HEK293 (cell line): ENCODE data around the gene SLC6A2.

ENCODE experiments used
- CTCF ChIA-PET: fragments of 350-600 bp; formaldehyde crosslinking; extraction: SDS; loops from one replicate; lab custom pipeline; 2021; ENCODE audit warnings: antibody characterized with exemption; lab: Yijun Ruan, JAX
- POLR2A ChIA-PET: fragments of 300-600 bp; formaldehyde crosslinking; extraction: SDS; loops from one replicate; lab custom pipeline; 2020; ENCODE audit warnings: antibody characterized with exemption, inconsistent platforms; lab: Yijun Ruan, JAX
- H3K27ac ChIP-seq: fragments of 200-500 bp; sonication (Bioruptor generic); 2 replicates; pipeline ENCODE4 v1.5.1; 2014; ENCODE audit warnings: low read depth, low read length, control low read depth, inconsistent platforms; ENCODE audit errors: extremely low read depth
- H3K36me3 ChIP-seq, 2 experiments: fragments of 200-500 bp in 1 of 2; sonication (Bioruptor generic) in 1 of 2; 1 replicate in 1 of 2; 2 replicates in 1 of 2; pipeline ENCODE4 v1.5.1; 2014 to 2017; ENCODE audit warnings: inconsistent platforms in 2 of 2, low read length in 2 of 2; ENCODE audit not compliant: control insufficient read depth in 2 of 2, insufficient read depth in 1 of 2
- H3K4me1 ChIP-seq: fragments of 200-500 bp; sonication (Bioruptor generic); 2 replicates; pipeline ENCODE4 v1.5.1; 2014; ENCODE audit warnings: mild to moderate bottlenecking, low read length, inconsistent platforms; ENCODE audit not compliant: control insufficient read depth, insufficient read depth
- H3K4me3 ChIP-seq: 2 replicates; pipeline ENCODE4 v1.5.1; 2011; ENCODE audit warnings: low read depth, mild to moderate bottlenecking, control low read depth, low read length, moderate library complexity
- H3K9me3 ChIP-seq: fragments of 200-500 bp; sonication (Bioruptor generic); 2 replicates; pipeline ENCODE4 v1.5.1; 2014; ENCODE audit warnings: low read depth, low read length, inconsistent platforms; ENCODE audit not compliant: control insufficient read depth, insufficient read depth
- GFI1B ChIP-seq: fragments of 450-650 bp; formaldehyde crosslinking; IDR thresholded peaks from 2 replicates; pipeline ENCODE4 v1.5.1; 2016; ENCODE audit warnings: missing biosample characterization, missing genetic modification characterization
- IKZF3 ChIP-seq: fragments of 450-650 bp; IDR thresholded peaks from 2 replicates; pipeline ENCODE4 v1.5.0; 2018; ENCODE audit warnings: missing biosample characterization, mild to moderate bottlenecking, missing genetic modification characterization, moderate library complexity
- REPIN1 ChIP-seq: fragments of 450-650 bp; formaldehyde crosslinking; IDR thresholded peaks from 2 replicates; pipeline ENCODE4 v1.5.1; 2017; ENCODE audit warnings: missing biosample characterization, missing genetic modification characterization, low read depth
- SETDB1 ChIP-seq: IDR thresholded peaks from one replicate; pipeline ENCODE4 v1.6.1; 2017; ENCODE audit warnings: mild to moderate bottlenecking, low read length, moderate library complexity, mixed read lengths; ENCODE audit not compliant: insufficient read length
- SP7 ChIP-seq: fragments of 450-650 bp; formaldehyde crosslinking; IDR thresholded peaks from 2 replicates; pipeline ENCODE4 v1.5.1; 2016; ENCODE audit warnings: missing biosample characterization, missing genetic modification characterization
- ZBTB26 ChIP-seq: fragments of 450-650 bp; formaldehyde crosslinking; optimal IDR thresholded peaks from 2 replicates; pipeline ENCODE3; 2016; ENCODE audit warnings: missing biosample characterization, mild to moderate bottlenecking, missing genetic modification characterization
- ZFP69B ChIP-seq: fragments of 450-650 bp; formaldehyde crosslinking; IDR thresholded peaks from 2 replicates; pipeline ENCODE4 v1.5.1; 2016; ENCODE audit warnings: missing biosample characterization, missing genetic modification characterization
- ZNF121 ChIP-seq: fragments of 450-650 bp; formaldehyde crosslinking; IDR thresholded peaks from 2 replicates; pipeline ENCODE4 v1.5.1; 2016; ENCODE audit warnings: missing biosample characterization, missing genetic modification characterization
- ZNF138 ChIP-seq: fragments of 450-650 bp; formaldehyde crosslinking; IDR thresholded peaks from 2 replicates; pipeline ENCODE4 v1.5.1; 2016; ENCODE audit warnings: missing biosample characterization, missing genetic modification characterization, borderline replicate concordance
- ZNF19 ChIP-seq: fragments of 450-650 bp; formaldehyde crosslinking; IDR thresholded peaks from 2 replicates; pipeline ENCODE4; 2016; ENCODE audit warnings: missing biosample characterization, missing genetic modification characterization, low read depth
- ZNF223 ChIP-seq: fragments of 450-650 bp; formaldehyde crosslinking; IDR thresholded peaks from 2 replicates; pipeline ENCODE4 v1.5.1; 2016; ENCODE audit warnings: missing biosample characterization, missing genetic modification characterization
- ZNF248 ChIP-seq: fragments of 450-650 bp; formaldehyde crosslinking; IDR thresholded peaks from 2 replicates; pipeline ENCODE4 v1.5.1; 2017; ENCODE audit warnings: missing biosample characterization, missing genetic modification characterization
- ZNF26 ChIP-seq: fragments of 450-650 bp; formaldehyde crosslinking; IDR thresholded peaks from 2 replicates; pipeline ENCODE4 v1.5.1; 2016; ENCODE audit warnings: missing biosample characterization, missing genetic modification characterization
- ZNF335 ChIP-seq: fragments of 450-650 bp; formaldehyde crosslinking; conservative IDR thresholded peaks from 2 replicates; pipeline ENCODE4 v1.5.1; 2016; ENCODE audit warnings: missing biosample characterization, missing genetic modification characterization
- ZNF394 ChIP-seq: fragments of 450-650 bp; formaldehyde crosslinking; IDR thresholded peaks from 2 replicates; pipeline ENCODE4 v1.5.1; 2016; ENCODE audit warnings: missing biosample characterization, missing genetic modification characterization, mild to moderate bottlenecking, moderate library complexity, borderline replicate concordance
- ZNF426 ChIP-seq: fragments of 450-650 bp; formaldehyde crosslinking; IDR thresholded peaks from 2 replicates; pipeline ENCODE4 v1.5.1; 2017; ENCODE audit warnings: missing biosample characterization, missing genetic modification characterization, mild to moderate bottlenecking, inconsistent platforms, moderate library complexity
- ZNF488 ChIP-seq: fragments of 450-650 bp; formaldehyde crosslinking; IDR thresholded peaks from 2 replicates; pipeline ENCODE4 v1.5.1; 2016; ENCODE audit warnings: missing biosample characterization, missing genetic modification characterization
- ZNF510 ChIP-seq: fragments of 450-650 bp; formaldehyde crosslinking; IDR thresholded peaks from 2 replicates; pipeline ENCODE4 v1.5.1; 2018; ENCODE audit warnings: mild to moderate bottlenecking, missing genetic modification characterization, missing biosample characterization; ENCODE audit not compliant: insufficient replicate concordance
- ZNF529 ChIP-seq: fragments of 450-650 bp; formaldehyde crosslinking; IDR thresholded peaks from 2 replicates; pipeline ENCODE4 v1.5.1; 2017; ENCODE audit warnings: missing genetic modification characterization, missing biosample characterization; ENCODE audit not compliant: insufficient replicate concordance
- ZNF544 ChIP-seq: fragments of 450-650 bp; formaldehyde crosslinking; IDR thresholded peaks from 2 replicates; pipeline ENCODE4 v1.5.0; 2017; ENCODE audit warnings: missing biosample characterization, missing genetic modification characterization
- ZNF585B ChIP-seq: fragments of 450-650 bp; formaldehyde crosslinking; IDR thresholded peaks from 2 replicates; pipeline ENCODE4 v1.5.1; 2016; ENCODE audit warnings: missing biosample characterization, missing genetic modification characterization
- ZNF600 ChIP-seq: fragments of 450-650 bp; formaldehyde crosslinking; IDR thresholded peaks from 2 replicates; pipeline ENCODE4 v1.5.1; 2016; ENCODE audit warnings: missing biosample characterization, missing genetic modification characterization
- ZNF624 ChIP-seq: fragments of 450-650 bp; formaldehyde crosslinking; IDR thresholded peaks from 2 replicates; pipeline ENCODE4 v1.5.1; 2017; ENCODE audit warnings: missing biosample characterization, missing genetic modification characterization
- ZNF626 ChIP-seq: fragments of 450-650 bp; sonication (Bioruptor Pico); formaldehyde crosslinking; IDR thresholded peaks from 2 replicates; pipeline ENCODE4 v1.5.1; 2018; ENCODE audit warnings: missing biosample characterization, missing genetic modification characterization, inconsistent platforms
- ZNF658 ChIP-seq: fragments of 450-650 bp; formaldehyde crosslinking; IDR thresholded peaks from 2 replicates; pipeline ENCODE4; 2016; ENCODE audit warnings: missing biosample characterization, missing genetic modification characterization
- ZNF776 ChIP-seq: fragments of 450-650 bp; formaldehyde crosslinking; IDR thresholded peaks from 2 replicates; pipeline ENCODE4 v1.5.0; 2017; ENCODE audit warnings: missing biosample characterization, missing genetic modification characterization, borderline replicate concordance
- ZNF837 ChIP-seq: fragments of 450-650 bp; formaldehyde crosslinking; IDR thresholded peaks from 2 replicates; pipeline ENCODE4 v1.5.1; 2016; ENCODE audit warnings: missing biosample characterization, missing genetic modification characterization
- ZSCAN4 ChIP-seq: fragments of 450-650 bp; formaldehyde crosslinking; IDR thresholded peaks from 2 replicates; pipeline ENCODE4 v1.5.1; 2017; ENCODE audit warnings: missing biosample characterization, missing genetic modification characterization

SLC6A2 gene

GRCh38 chr16:55736671-55737070 is 80.9 kb downstream of the SLC6A2 start (continued):
- no peak for TF ChIP-seq ZNF488 (tag by site-specific recombination)
- no peak for TF ChIP-seq ZNF658 (tag by site-specific recombination)
- no peak for TF ChIP-seq ZSCAN4
- TF ChIP-seq, all 188 proteins: peak for 0

GRCh38 chr16:55737318-55737717 is 81.5 kb downstream of the SLC6A2 start:
- H3K4me3 ChIP-seq = no peak overlapping the region
- ChIA-PET POLR2A (no interaction called here), CTCF (no interaction called here)
- H3K27ac ChIP-seq = no peak overlapping the region
- H3K9me3 ChIP-seq = no peaks in the 10 kb centered on the region
- no peaks in the 10 kb centered on the region for H3K4me1 ChIP-seq
- TF ChIP-seq ZNF394 (tag by site-specific recombination) (no peak), ZNF510 (no peak), SP7 (tag by site-specific recombination) (no peak), ZNF121 (tag by site-specific recombination) (no peak), ZNF335 (tag by site-specific recombination) (no peak), REPIN1 (no peak), IKZF3 (tag by site-specific recombination) (no peak)
- H3K36me3 ChIP-seq = no peaks in the 10 kb centered on the region

GRCh38 chr16:55737966-55738365 is 82.2 kb downstream of the SLC6A2 start:
- Histone ChIP-seq H3K4me1 (no peaks in the 10 kb centered on the region), H3K9me3 (no peaks in the 10 kb centered on the region), H3K4me3 (no peak overlapping the region), H3K36me3 (no peaks in the 10 kb centered on the region), H3K27ac (no peak overlapping the region)
- CTCF ChIA-PET = no interaction called here
- POLR2A ChIA-PET = no interaction called here
- no peak for TF ChIP-seq SP7 (tag by site-specific recombination)
- no peak for TF ChIP-seq ZNF19
- no peak for TF ChIP-seq ZNF426 (tag by site-specific recombination)
- TF ChIP-seq GFI1B = no peak
- TF ChIP-seq ZNF529 = no peak
- no peak for TF ChIP-seq ZNF600
- no peak for TF ChIP-seq ZNF544 (tag by site-specific recombination)
- no peak for TF ChIP-seq ZNF626 (tag by site-specific recombination)
- no peak for TF ChIP-seq ZNF837 (tag by site-specific recombination)
- no peak for TF ChIP-seq ZNF138 (tag by site-specific recombination)
- no peak for TF ChIP-seq ZNF624 (tag by site-specific recombination)
- no peak for TF ChIP-seq ZNF776 (tag by site-specific recombination)

GRCh38 chr16:55746081-55746480 is 90.3 kb downstream of the SLC6A2 start:
- ChIA-PET CTCF (no interaction called here), POLR2A (no interaction called here)
- no peaks in the 10 kb centered on the region for H3K9me3 ChIP-seq
- H3K4me1 ChIP-seq = no peaks in the 10 kb centered on the region
- no peaks in the 10 kb centered on the region for H3K36me3 ChIP-seq
- H3K4me3 ChIP-seq = no peak overlapping the region
- H3K27ac ChIP-seq = no peak overlapping the region
- TF ChIP-seq ZNF26 (tag by site-specific recombination) = no peak
- TF ChIP-seq ZNF585B (tag by site-specific recombination) = no peak
- no peak for TF ChIP-seq ZNF223 (tag by site-specific recombination)
- TF ChIP-seq ZNF510 = no peak
- TF ChIP-seq ZFP69B = no peak
- no peak for TF ChIP-seq ZBTB26 (tag by site-specific recombination)
- no peak for TF ChIP-seq ZNF248 (tag by site-specific recombination)
- TF ChIP-seq SETDB1 = no peak
- no peak for TF ChIP-seq ZNF426 (tag by site-specific recombination)
